GM23248 (cell line): Measurements from ENCODE around the gene IFNA7.
"Not testable (repeated sequence)": the region's sequence is repeated elsewhere in the genome, so short reads cannot be mapped to it uniquely, and the experiment has no call there.

Experiments
- EZH2 ChIP-seq: fragments of 200-600 bp; sonication (generic); IDR thresholded peaks from 2 replicates; pipeline ENCODE4 v1.6.1; 2018; ENCODE audit warnings: antibody characterized with exemption, mild to moderate bottlenecking; ENCODE audit not compliant: insufficient read depth, poor library complexity, severe bottlenecking
- EZH2phosphoT487 ChIP-seq: fragments of 200-600 bp; sonication (generic); IDR thresholded peaks from 2 replicates; pipeline ENCODE4 v1.6.1; 2018; ENCODE audit warnings: antibody characterized with exemption, moderate library complexity, mild to moderate bottlenecking, low read depth; ENCODE audit not compliant: insufficient read depth

DNA sequence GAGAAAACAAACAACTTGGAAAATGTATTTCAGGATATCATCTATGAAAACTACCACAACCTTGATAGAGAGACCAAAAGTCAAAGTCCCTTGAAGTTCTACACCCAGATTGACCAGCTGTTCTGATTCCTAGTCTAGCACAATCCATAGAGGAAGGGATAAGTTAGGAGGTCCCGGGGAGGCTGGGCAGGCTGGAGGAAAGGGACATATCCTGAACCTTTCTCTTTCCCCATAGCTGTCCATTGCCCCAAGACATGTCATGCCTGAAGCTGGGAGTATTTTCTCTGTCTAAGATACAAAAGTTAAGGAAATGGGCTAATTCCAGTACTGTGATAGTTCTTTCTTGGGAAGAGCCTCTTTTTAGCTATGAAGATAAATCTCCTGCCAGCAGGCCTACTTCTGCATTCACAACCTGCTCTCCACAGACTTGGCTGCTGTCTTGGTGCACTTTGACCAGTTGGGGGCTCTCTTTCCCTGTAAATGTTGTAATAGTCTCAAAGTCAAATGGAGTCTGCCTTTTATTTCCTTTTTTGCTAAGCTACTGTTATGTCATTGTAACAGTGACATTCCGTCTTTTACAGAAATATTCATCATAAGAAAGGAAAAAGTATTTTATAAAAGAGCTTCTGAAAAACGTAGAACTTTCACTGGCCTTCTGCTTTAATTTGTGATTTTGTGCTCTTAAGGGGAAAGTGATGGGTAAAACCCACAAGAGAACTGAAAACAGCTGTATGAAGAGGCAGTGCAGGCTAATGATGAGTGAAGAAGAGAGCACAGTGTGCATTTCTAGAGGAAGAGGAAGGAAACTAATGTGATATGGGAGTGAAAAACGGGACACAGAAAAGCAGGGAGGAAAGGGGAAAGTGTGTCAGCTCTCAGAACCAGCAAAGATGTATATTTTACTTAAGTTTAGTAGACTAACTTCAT is 18.9 kb downstream of the IFNA7 start:
- not testable (repeated sequence) for TF ChIP-seq EZH2, EZH2phosphoT487
